GM21529 (cell line): Measurements from ENCODE around the gene WFIKKN1.

Experiments
- ATAC-seq: cut with Tn5 transposase; IDR thresholded peaks from one replicate; pipeline ENCODE4 v1.9.1; 2021; ENCODE audit not compliant: unreplicated experiment

Gene WFIKKN1

DNA sequence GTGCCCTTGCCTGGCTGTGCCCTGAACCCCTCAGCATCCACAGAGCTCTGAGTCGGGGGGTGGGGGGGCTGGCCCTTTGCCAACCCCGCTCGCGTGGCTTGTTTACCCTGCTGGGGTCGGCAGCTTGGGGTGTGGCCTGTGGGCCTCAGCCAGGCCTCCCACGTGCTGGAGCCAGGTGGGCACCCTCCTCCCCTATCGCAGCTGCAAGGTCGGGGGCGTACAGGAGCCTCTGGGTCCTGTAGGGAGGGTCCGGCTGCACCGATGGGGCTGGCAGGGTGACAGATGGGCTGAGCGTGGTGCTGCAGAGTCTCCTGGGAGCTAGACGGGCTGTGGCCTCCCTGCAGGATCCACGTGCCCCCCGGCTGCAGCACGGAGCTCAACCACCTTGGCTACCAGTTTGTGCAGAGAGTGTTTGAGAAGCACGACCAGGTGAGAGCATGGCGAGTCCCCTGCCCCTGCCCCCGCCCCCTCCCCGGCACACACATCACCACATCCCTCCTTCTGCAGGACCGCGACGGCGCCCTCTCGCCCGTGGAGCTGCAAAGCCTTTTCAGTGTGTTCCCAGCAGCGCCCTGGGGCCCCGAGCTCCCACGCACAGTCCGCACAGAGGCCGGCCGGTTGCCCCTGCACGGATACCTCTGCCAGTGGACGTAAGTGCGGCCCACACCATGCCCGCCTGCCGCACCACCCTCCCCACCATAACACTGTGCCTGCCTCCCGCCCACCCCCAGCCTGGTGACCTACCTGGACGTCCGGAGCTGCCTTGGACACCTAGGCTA is 40.8 kb downstream of the WFIKKN1 start:
- ATAC-seq, result no peak

DNA sequence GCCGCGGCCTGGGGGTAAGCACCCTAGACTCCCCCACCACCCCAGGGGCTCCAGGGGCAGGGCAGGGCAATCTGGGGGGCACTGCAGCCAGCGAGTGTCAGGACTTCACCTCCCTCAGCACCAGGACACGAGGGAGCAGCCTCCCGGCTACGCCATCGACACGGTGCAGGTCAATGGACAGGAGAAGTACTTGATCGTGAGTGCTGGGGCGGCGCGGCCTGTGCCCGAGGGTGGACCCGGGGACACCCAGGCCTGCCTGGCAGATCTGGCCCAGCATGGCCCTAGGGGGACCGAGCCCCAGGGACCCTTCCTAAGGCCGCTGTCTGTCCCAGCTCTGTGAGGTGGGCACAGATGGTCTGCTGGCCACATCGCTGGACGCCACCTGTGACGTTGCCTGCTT is 41.6 kb downstream of the WFIKKN1 start:
- ATAC-seq, result no peak

DNA sequence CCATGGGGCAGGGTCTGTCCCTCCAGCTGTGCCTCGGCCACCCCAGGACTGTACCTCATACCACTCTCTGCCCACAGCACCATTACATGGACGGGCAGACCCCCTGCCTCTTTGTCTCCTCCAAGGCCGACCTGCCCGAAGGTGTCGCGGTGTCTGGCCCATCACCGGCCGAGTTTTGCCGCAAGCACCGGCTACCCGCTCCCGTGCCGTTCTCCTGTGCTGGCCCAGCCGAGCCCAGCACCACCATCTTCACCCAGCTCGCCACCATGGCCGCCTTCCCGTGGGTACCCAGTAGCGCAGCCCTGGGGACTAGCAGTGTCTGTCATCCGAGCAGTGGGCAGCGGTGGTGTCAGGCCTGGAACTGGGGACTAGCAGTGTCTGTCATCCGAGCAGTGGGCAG is 42.1 kb downstream of the WFIKKN1 start:
- ATAC-seq, result no peak

DNA sequence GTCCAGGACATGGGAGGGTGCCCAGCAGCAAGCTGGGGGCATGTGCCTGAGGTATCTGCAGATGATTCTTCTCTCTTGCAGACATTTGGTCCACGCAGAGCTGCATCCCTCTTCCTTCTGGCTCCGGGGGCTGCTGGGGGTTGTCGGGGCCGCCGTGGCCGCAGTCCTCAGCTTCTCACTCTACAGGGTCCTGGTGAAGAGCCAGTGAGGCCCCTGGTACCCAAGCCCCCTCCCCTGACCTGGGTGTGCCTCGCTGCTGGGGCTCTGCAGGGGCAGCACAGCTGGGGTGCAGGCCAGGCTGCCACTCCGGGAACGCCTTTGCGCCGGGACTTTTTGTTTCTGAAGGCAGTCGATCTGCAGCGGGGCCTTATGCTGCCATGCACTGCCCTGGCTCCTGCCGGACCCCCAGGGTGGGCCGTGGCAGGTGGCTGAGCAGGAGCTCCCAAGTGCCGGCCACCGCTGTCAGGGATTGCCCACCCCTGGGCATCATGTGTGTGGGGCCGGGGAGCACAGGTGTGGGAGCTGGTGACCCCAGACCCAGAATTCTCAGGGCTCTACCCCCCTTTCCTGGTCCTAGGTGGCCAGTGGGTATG is 42.7 kb downstream of the WFIKKN1 start:
- no peak for ATAC-seq

DNA sequence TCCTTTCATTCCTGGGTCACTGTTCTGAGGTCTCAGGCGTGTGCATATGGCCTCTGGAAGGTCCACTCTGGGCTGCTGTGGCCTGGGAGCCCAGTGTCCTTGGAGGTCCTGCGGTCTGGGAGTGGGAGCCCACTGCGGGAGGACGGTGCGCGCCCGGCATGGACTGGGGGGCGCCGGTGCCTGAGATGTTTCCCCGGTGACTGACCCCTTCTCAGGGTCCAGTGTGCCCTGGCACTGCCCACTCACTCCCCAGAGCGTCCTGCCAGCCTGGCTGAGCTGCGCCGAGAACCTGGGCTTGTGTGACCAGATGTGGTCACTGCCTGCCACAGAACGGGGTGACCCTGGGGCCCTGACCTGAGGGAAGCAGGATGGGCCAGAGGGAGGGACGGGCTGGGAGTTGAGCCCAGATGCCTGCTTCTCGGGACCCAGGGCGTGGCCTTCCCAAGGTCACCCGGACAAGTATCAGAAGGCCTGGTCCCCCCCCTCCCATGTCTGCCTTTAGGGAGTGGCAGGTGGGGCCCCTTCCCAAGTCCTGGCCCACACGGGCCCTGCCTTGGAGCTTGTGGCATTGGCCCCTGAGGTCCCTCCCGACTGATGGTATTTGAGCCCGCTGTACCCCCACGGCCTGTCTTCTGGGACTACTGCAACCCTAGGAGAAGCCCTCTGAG is 43.6 kb downstream of the WFIKKN1 start:
- ATAC-seq, result no peak

DNA sequence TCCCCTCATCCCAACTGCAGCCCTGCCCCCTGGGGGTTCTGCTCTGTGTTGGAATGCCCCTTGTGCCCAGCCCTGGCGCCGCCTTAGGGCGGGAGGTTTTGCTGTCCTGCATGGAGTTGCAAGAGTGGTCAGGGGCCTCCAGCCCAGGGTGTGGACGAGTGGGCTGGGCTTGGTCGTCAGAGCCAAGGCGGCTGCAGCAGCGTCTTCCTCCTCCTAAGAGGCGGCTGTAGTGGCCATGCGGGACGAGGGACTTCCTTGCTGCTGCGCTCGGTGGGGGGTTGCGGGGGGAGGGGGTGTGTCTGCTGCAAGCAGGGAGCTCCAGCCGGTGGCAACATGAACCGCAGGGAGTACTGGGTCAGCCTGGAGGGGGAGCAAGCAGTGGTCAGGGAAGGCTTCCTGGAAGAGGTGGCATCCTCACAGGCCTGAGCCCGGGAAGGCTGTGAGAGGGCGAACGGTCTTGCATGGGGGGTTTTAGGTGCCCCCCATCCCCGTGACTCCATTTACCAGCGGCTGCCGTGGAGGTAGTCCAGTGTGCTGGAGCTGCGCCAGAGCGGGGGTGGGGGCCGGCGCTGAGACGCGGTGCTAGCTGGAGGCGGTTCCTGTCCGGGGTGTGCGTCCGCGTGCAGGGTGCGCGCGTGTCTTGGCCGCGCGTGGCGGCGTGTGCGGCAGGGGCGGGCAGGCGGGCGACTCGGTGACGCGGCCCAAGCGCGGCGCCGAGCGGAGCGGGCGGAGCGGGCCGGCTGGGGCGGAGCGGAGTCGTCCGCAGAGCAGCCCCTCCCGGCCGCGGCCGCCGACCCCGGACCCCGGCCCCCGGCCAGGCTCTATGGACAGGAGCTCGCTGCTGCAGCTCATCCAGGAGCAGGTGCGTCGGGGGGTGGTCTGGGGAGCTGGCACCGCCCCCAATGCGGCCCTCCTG is 44.4 kb downstream of the WFIKKN1 start, which contains the start of gene RHBDL1:
Gene RHBDL1 (plus strand): TSS at position 704 of the 916 bp plus-strand sequence. CDS start 120 bp downstream, at position 824.
- ATAC-seq, result no peak

DNA sequence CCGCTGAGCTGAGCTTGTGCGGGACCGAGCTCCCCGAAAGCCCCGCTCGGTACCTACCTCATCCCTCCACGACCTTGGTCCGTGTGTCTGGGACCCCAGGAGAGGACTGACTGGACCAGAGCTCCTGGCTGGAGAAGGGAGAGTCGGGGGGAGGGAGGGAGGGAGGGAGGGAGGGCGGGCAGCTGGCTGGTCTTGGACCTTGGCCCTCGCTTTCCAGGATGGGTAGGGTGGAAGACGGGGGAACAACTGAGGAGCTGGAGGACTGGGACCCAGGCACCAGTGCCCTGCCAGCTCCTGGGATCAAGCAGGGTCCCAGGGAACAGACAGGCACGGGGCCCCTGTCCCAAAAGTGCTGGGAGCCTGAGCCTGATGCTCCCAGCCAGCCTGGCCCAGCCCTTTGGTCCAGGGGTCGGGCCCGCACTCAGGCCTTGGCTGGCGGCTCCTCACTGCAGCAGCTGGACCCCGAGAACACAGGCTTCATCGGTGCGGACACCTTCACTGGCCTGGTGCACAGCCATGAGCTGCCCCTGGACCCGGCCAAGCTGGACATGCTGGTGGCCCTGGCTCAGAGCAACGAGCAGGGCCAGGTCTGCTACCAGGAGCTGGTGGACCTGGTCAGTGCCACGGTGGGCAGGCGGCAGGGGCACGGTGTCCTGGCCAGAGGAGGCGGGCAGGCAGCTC is 45.2 kb downstream of the WFIKKN1 start:
- ATAC-seq, result no peak

DNA sequence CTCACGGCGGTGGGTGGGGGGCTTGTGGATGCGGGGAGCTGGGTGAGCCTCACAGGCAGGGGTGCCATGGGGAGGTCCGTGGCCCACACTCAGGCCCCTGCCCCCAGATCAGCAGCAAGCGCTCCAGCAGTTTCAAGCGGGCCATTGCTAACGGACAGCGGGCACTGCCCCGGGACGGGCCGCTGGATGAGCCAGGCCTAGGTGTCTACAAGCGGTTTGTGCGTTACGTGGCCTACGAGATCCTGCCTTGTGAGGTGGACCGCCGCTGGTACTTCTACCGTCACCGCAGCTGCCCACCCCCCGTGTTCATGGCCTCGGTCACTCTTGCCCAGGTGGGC is 45.7 kb downstream of the WFIKKN1 start:
- no peak for ATAC-seq

DNA sequence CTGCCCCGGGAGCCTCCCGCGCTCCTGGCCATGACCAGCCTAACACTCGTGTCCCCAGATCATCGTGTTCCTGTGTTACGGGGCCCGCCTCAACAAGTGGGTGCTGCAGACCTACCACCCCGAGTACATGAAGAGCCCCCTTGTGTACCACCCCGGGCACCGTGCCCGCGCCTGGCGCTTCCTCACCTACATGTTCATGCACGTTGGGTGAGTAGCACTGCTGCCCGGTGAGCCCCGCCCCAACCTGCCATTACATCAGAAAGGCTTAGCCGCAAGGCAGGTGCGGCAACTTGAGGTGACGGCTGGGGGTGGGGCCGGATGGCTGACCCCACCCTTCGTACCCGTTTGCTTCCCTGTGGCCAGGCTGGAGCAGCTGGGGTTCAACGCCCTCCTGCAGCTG is 46.1 kb downstream of the WFIKKN1 start:
- no peak for ATAC-seq

DNA sequence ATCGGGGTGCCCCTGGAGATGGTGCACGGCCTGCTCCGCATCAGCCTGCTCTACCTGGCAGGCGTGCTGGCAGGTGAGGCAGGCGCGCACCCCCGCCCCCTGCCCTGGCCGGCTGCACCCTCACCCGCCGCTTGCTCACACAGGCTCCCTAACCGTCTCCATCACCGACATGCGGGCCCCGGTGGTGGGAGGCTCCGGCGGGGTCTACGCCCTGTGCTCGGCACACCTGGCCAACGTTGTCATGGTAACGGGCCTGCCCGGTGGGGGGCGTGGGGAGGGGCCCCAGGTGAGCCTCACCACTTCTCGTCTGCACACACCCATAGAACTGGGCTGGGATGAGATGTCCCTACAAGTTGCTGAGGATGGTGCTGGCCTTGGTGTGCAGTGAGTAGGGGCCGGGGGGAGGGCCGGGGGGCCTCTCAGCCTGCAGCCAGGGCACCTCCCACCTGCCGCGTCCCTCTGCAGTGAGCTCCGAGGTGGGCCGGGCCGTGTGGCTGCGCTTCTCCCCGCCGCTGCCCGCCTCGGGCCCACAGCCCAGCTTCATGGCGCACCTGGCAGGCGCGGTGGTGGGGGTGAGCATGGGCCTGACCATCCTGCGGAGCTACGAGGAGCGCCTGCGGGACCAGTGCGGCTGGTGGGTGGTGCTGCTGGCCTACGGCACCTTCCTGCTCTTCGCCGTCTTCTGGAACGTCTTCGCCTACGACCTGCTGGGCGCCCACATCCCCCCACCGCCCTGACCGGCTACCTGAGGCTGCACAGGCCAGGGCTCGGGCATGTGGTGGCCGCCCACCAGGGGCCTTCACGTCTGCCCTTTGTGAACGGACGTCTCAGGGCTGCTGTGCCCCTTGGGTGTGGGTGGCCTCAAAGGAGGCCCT is 46.8 kb downstream of the WFIKKN1 start:
- ATAC-seq, result no peak

DNA sequence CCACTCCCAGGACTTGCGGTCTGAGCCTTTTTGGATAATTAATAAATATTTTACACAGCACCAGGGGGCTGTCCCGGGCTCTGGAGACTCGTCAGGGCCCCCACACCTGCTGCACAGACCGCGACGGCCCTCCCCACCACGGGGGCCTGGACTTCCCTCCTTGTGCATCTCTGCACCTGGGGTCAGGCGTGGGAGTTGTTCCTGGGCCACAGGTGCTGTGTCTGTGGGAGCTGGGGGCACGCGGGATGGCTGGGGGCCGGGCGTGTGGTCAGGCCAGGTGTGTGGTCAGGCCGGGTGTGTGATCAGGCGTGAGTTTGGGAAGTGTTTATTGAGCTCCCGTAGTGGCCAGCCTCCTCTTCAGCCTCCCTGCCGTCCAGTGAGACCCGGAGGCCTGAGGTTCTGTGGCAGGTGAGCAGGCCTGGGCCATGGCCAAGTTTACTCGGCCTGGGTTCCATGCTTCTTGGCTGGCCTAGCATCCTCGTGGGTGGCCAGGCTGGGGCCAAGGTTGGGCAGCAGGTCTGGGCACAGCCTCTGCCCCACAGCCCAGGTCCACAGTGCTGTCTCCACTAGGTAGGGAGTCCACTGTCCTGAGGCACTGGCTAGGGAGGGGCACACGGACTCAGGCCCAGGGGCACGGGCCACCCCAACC is 47.5 kb downstream of the WFIKKN1 start:
- ATAC-seq, result no peak

DNA sequence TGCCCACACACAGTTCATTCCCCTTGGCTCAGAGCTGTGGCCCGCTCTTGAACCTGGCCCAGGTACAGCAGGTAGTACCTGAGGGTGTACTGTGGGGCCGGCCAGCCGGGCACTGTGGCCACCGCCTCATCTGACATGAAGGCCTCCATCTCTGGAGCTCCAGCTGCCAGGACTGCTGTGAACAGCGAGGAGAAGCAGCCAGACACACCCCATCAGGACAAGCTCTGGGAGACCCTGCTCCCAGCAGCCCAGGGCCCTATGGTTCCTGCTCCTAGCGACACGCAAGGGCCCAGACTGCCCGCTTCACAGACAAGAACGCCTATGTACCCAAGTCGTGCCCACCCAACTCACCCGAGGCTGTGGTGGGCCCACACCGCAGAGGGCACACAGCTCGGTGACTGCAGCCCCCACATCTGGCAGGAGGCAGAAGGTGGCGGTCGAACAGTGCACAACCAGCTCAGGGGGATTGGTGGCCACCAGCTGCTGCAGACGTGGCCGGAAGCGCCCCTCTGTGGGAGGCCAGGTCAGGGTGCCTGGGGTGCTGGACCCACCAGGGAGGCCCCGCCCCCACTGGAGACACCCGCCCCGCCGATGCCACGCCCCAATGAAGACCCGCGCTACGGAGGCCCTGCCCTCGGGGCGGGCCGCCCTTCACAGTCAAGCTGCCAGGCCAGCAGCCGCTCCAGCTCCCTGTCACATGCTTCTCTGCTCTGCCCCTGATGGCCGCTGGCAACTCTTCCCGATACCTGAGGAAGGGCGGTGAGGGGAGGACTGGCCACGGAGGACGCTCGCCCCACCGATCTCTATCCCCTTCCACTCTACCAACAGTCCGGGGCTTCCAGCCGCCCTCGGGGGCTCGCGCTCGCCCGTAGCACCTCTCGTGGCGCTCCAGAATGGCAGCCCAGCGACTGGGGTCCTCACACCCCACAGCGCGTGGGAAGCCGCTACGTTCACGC is 48.4 kb downstream of the WFIKKN1 start:
- no peak for ATAC-seq

DNA sequence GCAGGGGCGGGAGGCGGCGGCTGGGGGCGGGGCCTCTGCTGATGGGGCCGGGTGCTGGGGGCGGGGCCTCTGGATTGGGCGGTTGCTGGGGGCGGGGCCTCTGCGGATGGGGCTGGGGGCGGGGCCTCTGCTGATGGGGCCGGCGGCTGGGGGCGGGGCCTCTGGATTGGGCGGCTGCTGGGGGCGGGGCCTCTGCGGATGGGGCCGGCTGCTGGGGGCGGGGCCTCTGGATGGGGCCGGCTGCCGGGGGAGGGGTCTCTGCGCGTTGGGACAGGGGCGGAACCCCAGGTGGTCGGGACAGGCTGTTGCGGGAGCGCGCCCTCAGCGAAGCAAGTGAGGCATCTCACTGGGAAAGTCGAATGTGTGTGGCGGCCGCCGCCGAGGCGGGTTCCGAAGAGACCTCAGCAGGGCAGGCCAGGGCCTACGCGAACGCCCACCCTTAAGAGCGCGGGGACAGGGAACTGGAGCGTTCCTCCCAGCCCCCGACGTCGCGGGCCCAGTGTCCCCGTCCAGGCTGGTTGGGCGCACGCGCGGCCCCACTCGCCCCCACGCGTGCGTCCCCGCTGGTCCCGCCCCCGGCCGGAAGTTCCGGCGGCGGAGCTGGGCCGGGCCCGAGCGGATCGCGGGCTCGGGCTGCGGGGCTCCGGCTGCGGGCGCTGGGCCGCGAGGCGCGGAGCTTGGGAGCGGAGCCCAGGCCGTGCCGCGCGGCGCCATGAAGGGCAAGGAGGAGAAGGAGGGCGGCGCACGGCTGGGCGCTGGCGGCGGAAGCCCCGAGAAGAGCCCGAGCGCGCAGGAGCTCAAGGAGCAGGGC is 49.2 kb downstream of the WFIKKN1 start, which contains the start of gene STUB1:
Gene STUB1 (plus strand): TSS at position 597 of the 811 bp plus-strand sequence. CDS start 116 bp downstream, at position 713.
- peak; percentile 33 for ATAC-seq

DNA sequence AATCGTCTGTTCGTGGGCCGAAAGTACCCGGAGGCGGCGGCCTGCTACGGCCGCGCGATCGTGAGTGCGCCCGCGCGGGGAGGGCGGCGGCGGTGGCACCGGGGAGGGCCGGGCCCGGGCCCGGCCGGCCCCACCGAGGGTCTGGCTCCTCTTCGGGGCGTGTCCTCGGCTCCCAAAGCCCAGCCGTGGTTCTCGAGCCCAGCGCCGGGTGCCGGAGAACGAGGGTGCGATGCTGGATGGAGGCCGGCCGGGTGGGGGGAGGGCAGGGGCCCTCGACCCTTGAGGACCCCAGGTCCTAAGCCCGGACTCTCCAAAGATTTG is 49.8 kb downstream of the WFIKKN1 start:
- ATAC-seq, result no peak

DNA sequence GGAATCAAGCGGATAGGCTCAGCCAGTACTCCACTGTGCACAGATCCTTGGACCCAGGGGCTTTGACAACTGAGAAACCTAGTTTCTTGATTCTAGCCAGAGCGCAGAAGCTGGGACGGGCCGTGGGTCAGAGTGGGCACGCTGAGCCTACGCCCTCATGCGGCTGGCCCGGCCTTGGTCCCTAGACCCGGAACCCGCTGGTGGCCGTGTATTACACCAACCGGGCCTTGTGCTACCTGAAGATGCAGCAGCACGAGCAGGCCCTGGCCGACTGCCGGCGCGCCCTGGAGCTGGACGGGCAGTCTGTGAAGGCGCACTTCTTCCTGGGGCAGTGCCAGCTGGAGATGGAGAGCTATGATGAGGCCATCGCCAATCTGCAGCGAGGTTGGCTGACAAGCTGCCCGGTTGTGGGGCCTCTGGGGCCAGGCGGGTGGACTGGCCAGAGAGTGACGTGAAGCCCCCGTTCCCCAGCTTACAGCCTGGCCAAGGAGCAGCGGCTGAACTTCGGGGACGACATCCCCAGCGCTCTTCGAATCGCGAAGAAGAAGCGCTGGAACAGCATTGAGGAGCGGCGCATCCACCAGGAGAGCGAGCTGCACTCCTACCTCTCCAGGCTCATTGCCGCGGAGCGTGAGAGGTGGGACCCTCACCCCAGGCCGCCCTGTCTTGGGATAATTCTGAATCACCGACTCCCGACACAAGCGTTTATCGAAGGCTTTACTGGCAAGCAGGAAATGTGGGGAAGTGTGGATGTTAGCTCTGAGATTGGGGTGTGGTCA is 50.4 kb downstream of the WFIKKN1 start:
- ATAC-seq, result no peak

DNA sequence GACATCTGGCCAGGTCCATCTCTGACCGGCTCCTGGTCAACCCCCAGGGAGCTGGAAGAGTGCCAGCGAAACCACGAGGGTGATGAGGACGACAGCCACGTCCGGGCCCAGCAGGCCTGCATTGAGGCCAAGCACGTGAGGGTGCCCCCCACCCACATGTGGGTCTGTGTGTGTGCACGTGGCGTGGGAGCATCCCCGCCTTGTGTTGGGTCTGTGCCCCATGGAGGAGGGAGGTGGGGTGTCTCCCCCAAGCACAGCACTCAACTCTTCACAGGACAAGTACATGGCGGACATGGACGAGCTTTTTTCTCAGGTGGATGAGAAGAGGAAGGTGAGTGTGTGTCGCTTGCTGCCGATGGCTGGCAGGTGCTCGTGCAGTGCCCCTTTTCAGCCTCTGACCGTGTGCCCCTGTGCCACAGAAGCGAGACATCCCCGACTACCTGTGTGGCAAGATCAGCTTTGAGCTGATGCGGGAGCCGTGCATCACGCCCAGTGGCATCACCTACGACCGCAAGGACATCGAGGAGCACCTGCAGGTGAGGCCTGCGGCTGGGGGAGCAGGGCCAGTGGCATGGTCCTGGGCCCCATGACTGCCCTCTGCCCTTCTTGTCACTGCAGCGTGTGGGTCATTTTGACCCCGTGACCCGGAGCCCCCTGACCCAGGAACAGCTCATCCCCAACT is 51.1 kb downstream of the WFIKKN1 start:
- ATAC-seq, result no peak
